ENCODE data around the gene PPP1R12B.
"Not testable (repeated sequence)": the region's sequence is repeated elsewhere in the genome, so short reads cannot be mapped to it uniquely, and the experiment has no call there.

DNA sequence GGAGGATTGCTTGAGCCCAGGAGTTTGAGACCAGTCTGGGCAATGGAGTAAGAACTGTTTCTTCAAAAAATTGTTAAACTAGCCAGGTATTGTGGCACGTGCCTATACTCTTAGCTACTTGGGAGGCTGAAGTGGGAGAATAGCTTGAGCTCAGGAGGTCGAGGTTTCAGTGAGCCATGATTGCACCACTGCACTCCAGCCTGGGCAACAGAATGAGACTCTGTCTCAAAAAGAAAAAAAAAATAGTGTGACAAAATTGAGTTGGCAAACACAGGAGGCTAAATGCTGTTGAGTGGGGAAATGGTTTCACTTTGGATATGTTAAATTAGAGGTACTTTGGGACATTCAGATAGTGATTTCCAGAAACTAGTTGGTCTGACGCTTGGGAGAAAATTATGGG lies 197.9 kb downstream of the PPP1R12B start:
- TF ChIP-seq, protein P1, sequence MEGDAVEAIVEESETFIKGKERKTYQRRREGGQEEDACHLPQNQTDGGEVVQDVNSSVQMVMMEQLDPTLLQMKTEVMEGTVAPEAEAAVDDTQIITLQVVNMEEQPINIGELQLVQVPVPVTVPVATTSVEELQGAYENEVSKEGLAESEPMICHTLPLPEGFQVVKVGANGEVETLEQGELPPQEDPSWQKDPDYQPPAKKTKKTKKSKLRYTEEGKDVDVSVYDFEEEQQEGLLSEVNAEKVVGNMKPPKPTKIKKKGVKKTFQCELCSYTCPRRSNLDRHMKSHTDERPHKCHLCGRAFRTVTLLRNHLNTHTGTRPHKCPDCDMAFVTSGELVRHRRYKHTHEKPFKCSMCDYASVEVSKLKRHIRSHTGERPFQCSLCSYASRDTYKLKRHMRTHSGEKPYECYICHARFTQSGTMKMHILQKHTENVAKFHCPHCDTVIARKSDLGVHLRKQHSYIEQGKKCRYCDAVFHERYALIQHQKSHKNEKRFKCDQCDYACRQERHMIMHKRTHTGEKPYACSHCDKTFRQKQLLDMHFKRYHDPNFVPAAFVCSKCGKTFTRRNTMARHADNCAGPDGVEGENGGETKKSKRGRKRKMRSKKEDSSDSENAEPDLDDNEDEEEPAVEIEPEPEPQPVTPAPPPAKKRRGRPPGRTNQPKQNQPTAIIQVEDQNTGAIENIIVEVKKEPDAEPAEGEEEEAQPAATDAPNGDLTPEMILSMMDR (IDR thresholded peaks at IDR 0.05): not testable (repeated sequence)
- TF ChIP-seq POLR2A (IDR thresholded peaks at IDR 0.05): not testable (repeated sequence)

All from uterus (tissue), 2 donors.